Activated CD4-positive, alpha-beta memory T cell treated with anti-CD3 and anti-CD28 coated beads, Interleukin-2, amount 10 ng/mL, durations not matched to agents 7 days and 5 days (primary cell): ENCODE results near the gene SNX15. TPM values are rescaled to one million over a fixed set of nuclear protein-coding genes. Genes with fewer than 3 reads are reported as not detected.

Source experiments
- CTCF ChIA-PET: fragments of 350-600 bp; sonication (Branson Sonifier 250); formaldehyde crosslinking; loops from one replicate; lab custom pipeline; 2021; ENCODE audit warnings: antibody characterized with exemption, inconsistent platforms; lab: Charles Lee
- POLR2A ChIA-PET: fragments of 350-600 bp; sonication (Branson Sonifier 250); formaldehyde crosslinking; loops from one replicate; lab custom pipeline; 2021; ENCODE audit warnings: antibody characterized with exemption; lab: Charles Lee
- DNase-seq: peaks from one replicate; pipeline ENCODE4 v3.0.0-alpha.2; 2020
- H3K27ac Mint-ChIP-seq: one replicate; pipeline ENCODE4 v1.8.0; 2021; ENCODE audit warnings: mild to moderate bottlenecking, mixed read lengths
- H3K27me3 Mint-ChIP-seq: one replicate; pipeline ENCODE4 v1.8.0; 2021; ENCODE audit warnings: mixed read lengths
- H3K36me3 Mint-ChIP-seq: one replicate; pipeline ENCODE4 v1.8.0; 2021; ENCODE audit warnings: low read depth, mixed read lengths
- H3K4me1 Mint-ChIP-seq: one replicate; pipeline ENCODE4 v1.8.0; 2021; ENCODE audit warnings: mixed read lengths
- H3K4me3 Mint-ChIP-seq: one replicate; pipeline ENCODE4 v1.8.0; 2021; ENCODE audit warnings: mild to moderate bottlenecking, mixed read lengths
- H3K9me3 Mint-ChIP-seq: one replicate; pipeline ENCODE4 v1.8.0; 2021; ENCODE audit warnings: mixed read lengths
- total RNA-seq, 2 experiments: library from RNA; stranded (reverse); gene quantifications; one replicate each; pipeline ENCODE4 v1.2.3, GENCODE V29; 2021

Gene SNX15
- total RNA-seq, 2 experiments from 2014 or later = 24.3 to 24.6 TPM

DNA sequence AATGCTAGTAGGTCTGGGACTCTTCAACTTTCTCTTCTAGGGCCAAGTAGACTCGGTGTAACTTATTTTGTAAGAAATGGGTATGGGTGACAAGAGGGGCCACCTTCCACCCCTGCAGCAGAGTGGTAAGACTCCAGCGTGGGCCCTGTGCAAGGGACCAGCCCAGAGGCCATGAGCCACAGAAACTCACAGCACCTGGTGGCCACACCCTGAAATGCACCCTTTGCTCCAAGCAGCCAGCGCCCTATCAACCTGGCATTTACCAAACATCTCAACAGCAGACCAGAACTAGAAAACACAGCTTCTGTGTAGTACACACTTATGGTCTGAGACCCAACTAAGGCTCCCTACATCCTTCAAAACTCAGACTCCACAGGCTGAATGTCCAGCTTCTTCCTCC, 50.9 kb downstream of the SNX15 start:
- CTCF ChIA-PET = interaction anchor here (1.9 to 2.8 kb wide), 2 partner anchors 37 to 66 kb away, joined by 6 to 13 read pairs; partner anchors contain the start of gene SAC3D1
- POLR2A ChIA-PET = interaction anchor here (0.5 to 3.6 kb wide), 5 partner anchors 30 to 187 kb away, joined by 3 to 10 read pairs (median 3); partner anchors contain the start of genes ARL2 and SAC3D1
- no peaks in the 10 kb centered on the region for H3K27me3 Mint-ChIP-seq
- H3K4me3 Mint-ChIP-seq = peak overlapping the region; percentile 5
- H3K36me3 Mint-ChIP-seq = peaks cover 72% of the 10 kb centered on the region
- peak overlapping the region; percentile 74 for H3K27ac Mint-ChIP-seq
- peaks cover 66% of the 10 kb centered on the region for H3K4me1 Mint-ChIP-seq
- no peaks in the 10 kb centered on the region for H3K9me3 Mint-ChIP-seq
- peak; percentile 77 for DNase-seq

DNA sequence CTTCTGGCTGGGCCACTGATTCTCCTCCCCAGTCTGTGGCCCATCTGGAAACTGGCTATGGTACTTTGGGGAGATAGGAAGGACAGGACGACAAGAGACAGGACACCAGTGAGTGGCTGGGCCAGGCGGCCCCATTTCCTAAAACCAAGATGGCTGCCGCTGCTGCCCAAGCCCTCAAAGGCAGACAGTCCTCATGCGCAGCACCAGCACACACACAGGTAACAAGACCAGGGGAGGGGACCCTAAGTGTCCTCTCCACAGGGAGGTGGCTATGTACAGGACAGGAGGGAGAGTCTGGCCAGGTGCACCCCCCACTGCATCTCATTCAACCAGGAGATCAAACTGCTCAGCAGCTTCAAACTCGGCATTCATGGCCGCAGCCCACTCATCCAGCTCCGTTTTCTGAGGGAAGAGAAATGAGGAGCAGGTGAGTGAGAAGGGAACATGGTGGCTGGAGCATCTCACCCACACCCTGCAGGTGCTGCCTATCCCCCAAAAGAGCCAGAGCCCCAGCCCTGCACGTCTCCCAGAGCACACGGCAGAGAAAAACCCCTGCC, 51.6 kb downstream of the SNX15 start:
- H3K4me3 Mint-ChIP-seq = peak overlapping the region; percentile 4
- POLR2A ChIA-PET = interaction anchor here (0.5 to 1.5 kb wide), 4 partner anchors 38 to 186 kb away, joined by 3 to 4 read pairs (median 3); partner anchors contain the start of gene SAC3D1
- no peaks in the 10 kb centered on the region for H3K27me3 Mint-ChIP-seq
- DNase-seq = no peak
- CTCF ChIA-PET = interaction anchor here (1.9 to 2.8 kb wide), 2 partner anchors 38 to 67 kb away, joined by 6 to 13 read pairs; partner anchors contain the start of gene SAC3D1
- H3K4me1 Mint-ChIP-seq = peaks cover 68% of the 10 kb centered on the region
- H3K27ac Mint-ChIP-seq = peak overlapping the region; percentile 74
- peaks cover 80% of the 10 kb centered on the region for H3K36me3 Mint-ChIP-seq
- H3K9me3 Mint-ChIP-seq = no peaks in the 10 kb centered on the region

DNA sequence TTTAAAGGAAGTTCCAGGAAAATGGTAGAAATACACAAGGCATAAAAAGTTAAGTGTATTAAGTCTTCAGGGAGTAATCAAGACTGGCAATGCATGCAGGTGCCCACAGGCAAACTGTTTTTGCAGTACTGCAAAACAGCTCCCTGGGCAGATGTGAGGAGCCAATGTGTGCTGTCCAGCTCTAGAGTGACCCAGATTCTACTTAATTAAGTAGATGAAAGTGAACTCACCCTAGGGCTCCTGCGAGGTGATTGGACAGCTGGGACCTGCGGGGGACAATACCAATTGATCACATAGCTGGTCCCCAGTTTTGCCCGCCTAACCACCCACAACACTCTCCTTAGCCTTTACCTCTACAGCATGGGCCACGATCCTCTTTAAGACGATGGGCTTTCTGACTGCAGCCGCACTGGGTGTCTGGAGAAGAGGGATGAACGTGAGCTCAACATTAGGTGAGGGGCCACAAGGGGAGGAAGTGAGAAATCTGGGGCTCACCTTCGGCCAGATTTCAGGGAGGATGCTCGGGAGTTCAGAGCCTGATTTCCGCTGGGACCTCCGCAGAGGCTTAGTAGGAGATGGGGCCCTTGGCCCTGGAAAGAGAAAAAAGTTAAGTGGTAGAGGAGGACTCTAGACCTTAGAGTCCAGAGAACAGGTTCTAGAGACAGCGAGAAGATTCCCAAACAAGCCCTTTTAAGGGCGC, 56.0 kb downstream of the SNX15 start:
- ChIA-PET CTCF (interaction anchor here (0.8 to 2.9 kb wide), 10 partner anchors 8 to 235 kb away, joined by 4 to 16 read pairs (median 4); partner anchors contain the start of genes ARL2, FAU, MRPL49 and SAC3D1), POLR2A (interaction anchor here (0.7 to 2.4 kb wide), 33 partner anchors 11 to 416 kb away, joined by 3 to 45 read pairs (median 4); partner anchors contain the start of genes ARL2, DPF2, EHD1 and FAU)
- Mint-ChIP-seq H3K4me3 (peak overlapping the region; percentile 91), H3K9me3 (no peaks in the 10 kb centered on the region), H3K36me3 (peaks cover 75% of the 10 kb centered on the region), H3K4me1 (peaks cover 69% of the 10 kb centered on the region), H3K27ac (peak overlapping the region; percentile 88), H3K27me3 (no peaks in the 10 kb centered on the region)
- DNase-seq = peak; percentile 24

DNA sequence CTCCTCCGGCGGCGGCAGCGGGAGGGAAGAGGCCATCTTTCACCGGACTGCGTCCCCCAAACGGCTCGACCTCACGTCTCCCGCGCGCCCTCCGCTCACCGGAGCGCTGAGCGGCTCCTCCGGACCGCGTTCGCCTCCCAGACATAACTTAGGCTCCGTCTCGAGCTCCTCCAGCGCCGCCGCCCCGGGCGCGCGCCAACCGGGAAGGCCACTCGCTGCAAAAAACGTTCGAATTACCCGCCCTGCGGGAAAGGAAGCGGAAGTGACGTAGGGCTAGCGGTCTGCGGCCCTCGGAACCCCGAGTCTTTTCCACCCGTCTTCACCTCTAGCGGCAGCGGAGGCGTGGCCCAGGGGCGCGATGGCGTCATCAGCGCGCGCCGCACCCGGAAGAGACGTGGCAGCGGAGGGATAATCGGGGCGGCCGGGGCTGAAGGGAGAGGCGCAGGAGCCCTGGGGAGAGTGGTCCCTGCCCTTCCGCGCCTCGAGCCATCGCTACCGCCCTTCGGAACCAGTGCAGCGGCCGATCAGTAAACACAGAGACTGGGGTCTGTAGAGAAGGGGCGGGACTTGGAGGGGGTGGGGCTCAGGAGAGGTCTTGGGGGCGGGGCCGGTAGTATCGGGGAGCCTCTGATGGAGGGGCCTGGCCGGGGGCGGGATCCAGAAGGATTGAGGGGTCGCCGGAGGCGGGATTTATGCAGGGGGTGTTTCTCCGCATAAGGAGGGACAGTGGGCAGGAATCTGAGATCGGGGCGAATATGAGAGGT, 56.8 kb downstream of the SNX15 start, which contains the start of the genes CDCA5 and ZFPL1:
Gene CDCA5 (minus strand): TSS at position 207 of the 764 bp plus-strand sequence. CDS start 62 bp downstream, at position 145.
Gene ZFPL1 (plus strand): TSS at position 389 of the 764 bp plus-strand sequence. CDS start 477 bp downstream, outside the sequence.
- POLR2A ChIA-PET = interaction anchor here (0.9 to 2.4 kb wide), 25 partner anchors 12 to 415 kb away, joined by 3 to 45 read pairs (median 4); partner anchors contain the start of genes ARL2, DPF2, FAU and MALAT1
- peak; percentile 96 for DNase-seq
- CTCF ChIA-PET = interaction anchor here (0.6 to 2.9 kb wide), 9 partner anchors 9 to 497 kb away, joined by 3 to 16 read pairs (median 4); partner anchors contain the start of genes ARL2, FAU, MRPL49 and SAC3D1
- Mint-ChIP-seq H3K9me3 (no peaks in the 10 kb centered on the region), H3K36me3 (peaks cover 68% of the 10 kb centered on the region), H3K4me3 (peak within 1 kb of the TSS; percentile 91), H3K4me1 (peaks cover 62% of the 10 kb centered on the region), H3K27me3 (no peaks in the 10 kb centered on the region), H3K27ac (peak within 1 kb of the TSS; percentile 88)

DNA sequence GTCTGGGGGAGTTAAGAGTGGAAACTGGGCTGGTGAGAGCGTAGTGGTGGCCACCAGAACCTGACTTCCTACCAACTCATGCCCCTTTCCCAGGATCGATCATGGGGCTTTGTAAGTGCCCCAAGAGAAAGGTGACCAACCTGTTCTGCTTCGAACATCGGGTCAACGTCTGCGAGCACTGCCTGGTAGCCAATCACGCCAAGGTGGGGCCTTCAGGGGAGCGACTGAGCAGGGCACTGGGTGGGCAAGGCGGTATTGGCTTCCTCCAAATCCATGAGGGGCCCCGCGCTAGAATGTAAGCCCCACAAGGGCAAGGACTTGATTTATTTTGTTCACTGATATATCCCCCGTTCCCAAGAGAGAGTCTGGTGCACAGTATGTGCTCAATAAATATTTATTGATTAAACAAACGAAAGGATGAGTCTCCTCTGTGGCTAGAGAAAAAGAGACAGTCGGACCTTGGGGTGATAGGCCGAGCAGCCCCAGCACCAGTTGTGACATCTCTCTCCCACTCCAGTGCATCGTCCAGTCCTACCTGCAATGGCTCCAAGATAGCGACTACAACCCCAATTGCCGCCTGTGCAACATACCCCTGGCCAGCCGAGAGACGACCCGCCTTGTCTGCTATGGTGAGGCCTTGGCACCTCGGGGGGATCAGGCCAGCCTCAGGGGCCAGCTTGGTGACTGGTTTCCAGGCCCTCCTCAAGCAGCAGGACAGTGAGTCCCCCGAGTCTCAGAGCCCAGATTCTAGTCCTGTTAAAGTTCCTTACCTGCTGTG, 57.5 kb downstream of the SNX15 start:
- Mint-ChIP-seq H3K27ac (peak overlapping the region; percentile 88), H3K27me3 (no peaks in the 10 kb centered on the region), H3K9me3 (no peaks in the 10 kb centered on the region), H3K36me3 (peaks cover 65% of the 10 kb centered on the region), H3K4me3 (peak overlapping the region; percentile 91), H3K4me1 (peaks cover 54% of the 10 kb centered on the region)
- DNase-seq = no peak
- CTCF ChIA-PET = no interaction called here
- POLR2A ChIA-PET = interaction anchor here (0.9 to 3.0 kb wide), 3 partner anchors 11 to 71 kb away, joined by 4 to 31 read pairs (median 7); partner anchors contain the start of genes ARL2, FAU, MRPL49 and VPS51

DNA sequence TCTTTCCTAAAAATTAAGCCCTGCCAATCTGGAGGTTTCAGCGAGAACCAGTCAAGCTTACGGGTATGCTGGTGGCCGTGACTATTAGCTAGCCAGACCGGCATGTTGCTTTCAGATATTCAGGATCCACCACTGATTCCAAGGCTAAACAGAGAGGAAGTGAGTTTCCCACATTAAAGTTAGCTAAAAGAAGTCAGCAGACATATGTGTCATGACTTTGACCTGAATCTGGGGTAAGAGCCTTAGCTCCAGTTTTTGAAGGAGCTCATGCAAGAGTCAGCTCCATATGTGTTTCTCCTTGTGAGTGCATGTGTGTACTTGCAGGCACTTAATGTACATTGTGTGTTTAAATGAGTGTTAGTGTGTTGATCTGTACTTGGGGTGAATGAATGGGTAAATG, 58.2 kb downstream of the SNX15 start:
- H3K4me3 Mint-ChIP-seq = peak overlapping the region; percentile 91
- DNase-seq = no peak
- H3K27ac Mint-ChIP-seq = peak overlapping the region; percentile 88
- ChIA-PET CTCF (no interaction called here), POLR2A (interaction anchor here (0.9 to 3.0 kb wide), 3 partner anchors 10 to 71 kb away, joined by 4 to 31 read pairs (median 7); partner anchors contain the start of genes ARL2, FAU, MRPL49 and VPS51)
- H3K36me3 Mint-ChIP-seq = peaks cover 63% of the 10 kb centered on the region
- H3K4me1 Mint-ChIP-seq = peaks cover 48% of the 10 kb centered on the region
- no peaks in the 10 kb centered on the region for H3K27me3 Mint-ChIP-seq
- H3K9me3 Mint-ChIP-seq = no peaks in the 10 kb centered on the region

DNA sequence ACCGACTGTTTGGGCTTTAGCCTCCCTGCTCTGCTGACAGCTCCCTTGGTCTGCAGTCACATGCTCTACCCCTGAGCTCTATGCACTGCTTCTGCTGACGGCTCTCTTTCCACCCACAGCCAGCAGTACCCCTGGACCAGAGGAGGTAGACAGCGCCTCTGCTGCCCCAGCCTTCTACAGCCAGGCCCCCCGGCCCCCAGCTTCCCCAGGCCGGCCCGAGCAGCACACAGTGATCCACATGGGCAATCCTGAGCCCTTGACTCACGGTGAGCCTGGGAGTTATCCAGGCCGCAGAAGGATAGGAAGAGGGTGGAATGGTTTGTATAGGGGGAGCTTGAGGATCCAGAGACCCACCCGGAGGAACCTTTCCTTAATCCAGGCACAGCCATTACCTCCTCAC, 59.6 kb downstream of the SNX15 start:
- POLR2A ChIA-PET = interaction anchor here (3.0 kb wide), 1 partner anchor 9 kb away, joined by 31 read pairs; the partner anchor contains the start of gene VPS51
- DNase-seq = no peak
- Mint-ChIP-seq H3K27me3 (no peaks in the 10 kb centered on the region), H3K4me1 (peaks cover 35% of the 10 kb centered on the region), H3K9me3 (no peaks in the 10 kb centered on the region), H3K27ac (no peak overlapping the region), H3K4me3 (no peak overlapping the region), H3K36me3 (peaks cover 52% of the 10 kb centered on the region)
- CTCF ChIA-PET = interaction anchor here (1.0 kb wide), 1 partner anchor 35 kb away, joined by 3 read pairs; the partner anchor contains the start of genes FAU and MRPL49

DNA sequence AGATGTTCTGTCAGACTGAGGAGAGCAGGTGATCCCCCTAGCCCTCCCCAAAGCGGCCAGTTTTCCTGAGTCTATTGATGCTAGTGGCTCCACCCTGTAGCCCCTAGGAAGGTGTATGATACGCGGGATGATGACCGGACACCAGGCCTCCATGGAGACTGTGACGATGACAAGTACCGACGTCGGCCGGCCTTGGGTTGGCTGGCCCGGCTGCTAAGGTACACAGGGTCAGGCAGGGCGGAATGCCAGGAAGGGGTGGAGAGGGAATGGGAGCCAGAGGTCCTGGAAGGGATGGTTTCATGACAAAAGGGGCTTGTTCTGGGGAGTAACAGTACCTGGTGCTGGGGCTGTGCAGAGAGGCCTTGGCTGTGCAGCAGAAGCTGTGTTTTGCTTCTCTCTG, 60.0 kb downstream of the SNX15 start:
- ChIA-PET CTCF (interaction anchor here (1.0 kb wide), 1 partner anchor 35 kb away, joined by 3 read pairs; the partner anchor contains the start of genes FAU and MRPL49), POLR2A (interaction anchor here (3.0 kb wide), 1 partner anchor 8 kb away, joined by 31 read pairs; the partner anchor contains the start of gene VPS51)
- Mint-ChIP-seq H3K9me3 (no peaks in the 10 kb centered on the region), H3K27me3 (no peaks in the 10 kb centered on the region), H3K4me1 (peaks cover 31% of the 10 kb centered on the region), H3K36me3 (peaks cover 48% of the 10 kb centered on the region), H3K4me3 (no peak overlapping the region), H3K27ac (no peak overlapping the region)
- no peak for DNase-seq

DNA sequence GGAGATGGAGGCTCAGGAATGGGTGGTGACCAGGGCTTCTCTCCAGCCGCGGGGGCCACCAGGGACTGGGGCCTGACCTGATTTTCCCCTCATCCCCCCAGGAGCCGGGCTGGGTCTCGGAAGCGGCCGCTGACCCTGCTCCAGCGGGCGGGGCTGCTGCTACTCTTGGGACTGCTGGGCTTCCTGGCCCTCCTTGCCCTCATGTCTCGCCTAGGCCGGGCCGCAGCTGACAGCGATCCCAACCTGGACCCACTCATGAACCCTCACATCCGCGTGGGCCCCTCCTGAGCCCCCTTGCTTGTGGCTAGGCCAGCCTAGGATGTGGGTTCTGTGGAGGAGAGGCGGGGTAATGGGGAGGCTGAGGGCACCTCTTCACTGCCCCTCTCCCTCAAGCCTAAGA, 60.6 kb downstream of the SNX15 start:
- DNase-seq = no peak
- ChIA-PET CTCF (no interaction called here), POLR2A (no interaction called here)
- Mint-ChIP-seq H3K4me1 (peaks cover 25% of the 10 kb centered on the region), H3K36me3 (peaks cover 42% of the 10 kb centered on the region), H3K9me3 (no peaks in the 10 kb centered on the region), H3K27ac (no peak overlapping the region), H3K27me3 (no peaks in the 10 kb centered on the region), H3K4me3 (no peak overlapping the region)

DNA sequence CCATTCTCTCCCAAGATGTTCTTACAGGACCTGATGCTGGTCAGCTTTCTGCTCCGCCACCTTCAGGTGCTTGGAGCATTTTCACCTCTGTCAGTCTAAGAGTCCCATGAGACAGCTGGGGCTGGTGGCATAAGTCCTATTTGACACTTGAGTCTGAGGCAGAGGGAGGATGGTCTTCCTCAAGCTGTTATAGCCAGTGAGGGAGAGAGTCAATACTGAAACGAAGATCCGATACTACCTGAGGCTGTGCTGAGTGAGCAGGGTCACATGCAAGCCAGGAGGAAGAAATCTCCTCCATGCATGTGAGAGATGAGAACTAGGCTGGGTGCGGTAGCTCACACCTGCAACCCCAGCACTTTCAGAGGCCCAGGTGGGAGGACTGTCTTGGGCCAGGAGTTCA, 62.4 kb downstream of the SNX15 start:
- Mint-ChIP-seq H3K36me3 (peaks cover 26% of the 10 kb centered on the region), H3K4me1 (peaks cover 13% of the 10 kb centered on the region), H3K27me3 (no peaks in the 10 kb centered on the region), H3K4me3 (no peak overlapping the region), H3K27ac (no peak overlapping the region), H3K9me3 (no peaks in the 10 kb centered on the region)
- ChIA-PET CTCF (no interaction called here), POLR2A (interaction anchor here (2.0 kb wide), 1 partner anchor 9 kb away, joined by 8 read pairs; no protein-coding TSS in a partner anchor)
- no peak for DNase-seq
